GM18520 (cell line): ENCODE measurements around the gene NOS2.
"Not testable (repeated sequence)": the region's sequence is repeated elsewhere in the genome, so short reads cannot be mapped to it uniquely, and the experiment has no call there.

Experiments
- ATAC-seq: cut with Tn5 transposase; IDR thresholded peaks from one replicate; pipeline ENCODE4 v1.9.1; 2021; ENCODE audit not compliant: unreplicated experiment

Gene NOS2

GRCh38 chr17:27800522-27800921, at the start of gene NOS2:
Gene NOS2 (minus strand): TSS chr17:27800529. CDS start chr17:27798809, 1,720 bp downstream.
- ATAC-seq = no peak

GRCh38 chr17:27849474-27850185, 49.3 kb upstream of the NOS2 start:
- no peak for ATAC-seq

GRCh38 chr17:27848931-27849330, 48.6 kb upstream of the NOS2 start:
- ATAC-seq = no peak

- ATAC-seq = not testable (repeated sequence)
Observed at GRCh38 chr17:27846808-27847307, 46.5 kb upstream of the NOS2 start.

GRCh38 chr17:27846042-27846655, 45.8 kb upstream of the NOS2 start:
- no peak for ATAC-seq

GRCh38 chr17:27845264-27846041, 45.1 kb upstream of the NOS2 start:
- ATAC-seq = no peak

GRCh38 chr17:27840688-27841087, 40.4 kb upstream of the NOS2 start:
- no peak for ATAC-seq

- not testable (repeated sequence) for ATAC-seq
Observed at GRCh38 chr17:27840406-27840678, 40.0 kb upstream of the NOS2 start.

GRCh38 chr17:27839571-27840405, 39.5 kb upstream of the NOS2 start:
- not testable (repeated sequence) for ATAC-seq

- not testable (repeated sequence) for ATAC-seq
Observed at GRCh38 chr17:27838607-27839006, 38.3 kb upstream of the NOS2 start.

- not testable (repeated sequence) for ATAC-seq
Observed at GRCh38 chr17:27837769-27838168, 37.4 kb upstream of the NOS2 start.

- no peak for ATAC-seq
Observed at GRCh38 chr17:27836651-27837050, 36.3 kb upstream of the NOS2 start.

GRCh38 chr17:27834571-27834970, 34.2 kb upstream of the NOS2 start:
- no peak for ATAC-seq

- no peak for ATAC-seq
Observed at GRCh38 chr17:27832831-27833230, 32.5 kb upstream of the NOS2 start.

- not testable (repeated sequence) for ATAC-seq
Observed at GRCh38 chr17:27829888-27830287, 29.6 kb upstream of the NOS2 start.

GRCh38 chr17:27829143-27829711, 28.9 kb upstream of the NOS2 start:
- not testable (repeated sequence) for ATAC-seq

- no peak for ATAC-seq
Observed at GRCh38 chr17:27825459-27825858, 25.1 kb upstream of the NOS2 start.

GRCh38 chr17:27824745-27825144, 24.4 kb upstream of the NOS2 start:
- ATAC-seq = no peak

GRCh38 chr17:27824176-27824715, 23.9 kb upstream of the NOS2 start:
- ATAC-seq = no peak

GRCh38 chr17:27822108-27822507, 21.8 kb upstream of the NOS2 start:
- not testable (repeated sequence) for ATAC-seq
